ENCODE results near the gene POPDC3. TPM values are rescaled to one million over a fixed set of nuclear protein-coding genes. Genes with fewer than 3 reads are reported as not detected.

Gene POPDC3
- total RNA-seq, 1 experiment from 2014 or later: 29.2 TPM

DNA sequence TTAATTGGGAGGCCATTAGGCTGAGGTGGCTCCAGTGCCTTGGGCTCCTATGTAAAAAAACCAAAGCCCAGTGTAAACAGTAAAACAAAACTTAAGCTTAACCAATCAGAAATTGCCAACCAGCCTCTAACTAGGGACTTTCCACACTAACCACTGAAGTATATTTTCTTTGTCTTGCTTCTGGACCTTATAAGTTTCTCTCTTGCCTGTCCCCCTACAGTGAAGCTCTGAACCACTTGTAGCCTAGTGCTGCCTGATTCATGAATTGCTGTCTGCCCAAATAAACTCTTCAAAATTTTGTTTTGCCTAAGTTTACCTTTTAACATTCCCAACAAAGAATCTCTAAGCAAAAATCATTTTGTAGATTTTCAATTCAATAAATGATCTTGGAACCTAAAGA is 28.2 kb downstream of the POPDC3 start:
- POLR2A ChIA-PET: no interaction called here
- intact Hi-C loops (cut with micrococcal nuclease; ENCODE audit: unreplicated experiment): no loop called here

GRCh38 chr6:105138141-105138540 is 41.7 kb downstream of the POPDC3 start:
- no peak for TF ChIP-seq TCF7L2 (IDR thresholded peaks at IDR 0.05; ENCODE audit: low read depth, low read length)
- no peak for TF ChIP-seq REST (IDR thresholded peaks at IDR 0.05; ENCODE audit: insufficient read depth in 1 of 2, low read depth in 2 of 2, low read length in 1 of 2)
- TF ChIP-seq CTCF (IDR thresholded peaks at IDR 0.05): no peak
- TF ChIP-seq POLR2AphosphoS5 (IDR thresholded peaks at IDR 0.05; ENCODE audit: low read depth, low read length): no peak
- TF ChIP-seq SIN3A (IDR thresholded peaks at IDR 0.05; ENCODE audit: borderline replicate concordance, insufficient read depth, low read depth, low read length): no peak
- Histone ChIP-seq H3K27me3 (ENCODE audit: control insufficient read depth, insufficient read depth, low read length) (no peaks in the 10 kb centered on the region), H3K4me3 (ENCODE audit: low read depth in 2 of 2, low read length in 2 of 2) (no peak overlapping the region), H3K27ac (ENCODE audit: low read length) (no peak overlapping the region), H3K9me3 (ENCODE audit: control insufficient read depth, insufficient read depth, low read depth, low read length) (no peaks in the 10 kb centered on the region), H3K4me1 (ENCODE audit: control insufficient read depth, insufficient read depth, low read length) (peaks cover 17% of the 10 kb centered on the region), H3K36me3 (ENCODE audit: control insufficient read depth, insufficient read depth, low read length) (no peaks in the 10 kb centered on the region)
- ATAC-seq (no peak), DNase-seq (ENCODE audit: low read depth, low spot score) (no peak)
- ChIA-PET CTCF (no interaction called here), POLR2A (no interaction called here)
- BruUV-seq (replicated peaks): no TSS peak
- intact Hi-C loops (cut with micrococcal nuclease; ENCODE audit: unreplicated experiment) (no loop called here), in situ Hi-C loops (cut with HindIII; ENCODE audit: low pct_unique_long_range_greater_than_20kb, low sequenced_read_pairs) (no loop called here)

More for the DNA sequence above, 28.2 kb downstream of the POPDC3 start:
- H3K36me3 ChIP-seq (ENCODE audit: control insufficient read depth, insufficient read depth, low read length): no peaks in the 10 kb centered on the region
- H3K27ac ChIP-seq (ENCODE audit: low read length): no peak overlapping the region
- DNase-seq (ENCODE audit: low read depth, low spot score) (no peak), ATAC-seq (no peak)
- no TSS peak for BruUV-seq (replicated peaks)
- H3K9me3 ChIP-seq (ENCODE audit: control insufficient read depth, insufficient read depth, low read depth, low read length): no peaks in the 10 kb centered on the region
- no peaks in the 10 kb centered on the region for H3K27me3 ChIP-seq (ENCODE audit: control insufficient read depth, insufficient read depth, low read length)
- TF ChIP-seq POLR2AphosphoS5 (IDR thresholded peaks at IDR 0.05; ENCODE audit: low read depth, low read length) (no peak), TCF7L2 (IDR thresholded peaks at IDR 0.05; ENCODE audit: low read depth, low read length) (no peak), REST (IDR thresholded peaks at IDR 0.05; ENCODE audit: insufficient read depth in 1 of 2, low read depth in 2 of 2, low read length in 1 of 2) (no peak), SIN3A (IDR thresholded peaks at IDR 0.05; ENCODE audit: borderline replicate concordance, insufficient read depth, low read depth, low read length) (no peak), CTCF (IDR thresholded peaks at IDR 0.05) (no peak)
- H3K4me1 ChIP-seq (ENCODE audit: control insufficient read depth, insufficient read depth, low read length): no peaks in the 10 kb centered on the region
- CTCF ChIA-PET: no interaction called here
- in situ Hi-C loops (cut with HindIII; ENCODE audit: low pct_unique_long_range_greater_than_20kb, low sequenced_read_pairs): no loop called here
- H3K4me3 ChIP-seq (ENCODE audit: low read depth in 2 of 2, low read length in 2 of 2): no peak overlapping the region

All from Panc1 (cell line).